GM12872 (cell line): ENCODE data around the gene ERC2.

Experiments
- CTCF ChIP-seq: IDR thresholded peaks from 3 replicates; pipeline ENCODE4 v1.5.1; 2011; ENCODE audit warnings: low read depth, mild to moderate bottlenecking, low read length, moderate library complexity; ENCODE audit not compliant: insufficient read depth

The ERC2 gene

GRCh38 chr3:56064684-56065083 lies 403.6 kb downstream of the ERC2 start:
- TF ChIP-seq CTCF: no peak

GRCh38 chr3:56061279-56061626 lies 407.0 kb downstream of the ERC2 start:
- TF ChIP-seq CTCF: no peak

- no peak for TF ChIP-seq CTCF
Observed at GRCh38 chr3:56060521-56061278, 407.6 kb downstream of the ERC2 start.

GRCh38 chr3:56059731-56060130 lies 408.5 kb downstream of the ERC2 start:
- no peak for TF ChIP-seq CTCF

GRCh38 chr3:56055951-56056350 lies 412.3 kb downstream of the ERC2 start:
- no peak for TF ChIP-seq CTCF

GRCh38 chr3:56055546-56055945 lies 412.7 kb downstream of the ERC2 start:
- no peak for TF ChIP-seq CTCF

GRCh38 chr3:56054844-56055243 lies 413.4 kb downstream of the ERC2 start:
- no peak for TF ChIP-seq CTCF
